Measurements from ENCODE around the gene EYA2.

The EYA2 gene

DNA sequence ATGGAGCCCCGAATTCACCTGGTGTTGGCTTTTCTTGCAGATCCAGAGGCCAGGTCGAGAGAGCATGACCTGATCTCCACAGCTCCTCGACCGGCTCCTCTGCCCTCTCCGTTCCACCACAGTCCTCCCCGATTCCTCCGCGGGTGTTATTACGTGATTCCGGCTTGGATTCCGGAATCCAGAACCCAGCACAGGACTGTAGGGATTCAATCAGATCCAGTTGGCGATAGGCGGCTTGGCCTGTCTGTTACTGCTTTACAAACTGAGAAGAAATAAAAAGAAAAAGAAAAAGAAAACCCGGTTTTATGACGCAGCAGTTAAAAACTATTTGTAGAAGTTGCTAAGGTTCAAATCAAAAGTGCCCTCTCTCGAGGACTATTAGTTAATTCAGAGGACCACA, 222.7 kb downstream of the EYA2 start (continued):
- no peak for TF ChIP-seq CREB5 (CRISPR knock-in tag; IDR thresholded peaks at IDR 0.05; ENCODE audit: low read depth)
- TF ChIP-seq ZNF8 (CRISPR knock-in tag; IDR thresholded peaks at IDR 0.05), result no peak
- TF ChIP-seq, protein P1, sequence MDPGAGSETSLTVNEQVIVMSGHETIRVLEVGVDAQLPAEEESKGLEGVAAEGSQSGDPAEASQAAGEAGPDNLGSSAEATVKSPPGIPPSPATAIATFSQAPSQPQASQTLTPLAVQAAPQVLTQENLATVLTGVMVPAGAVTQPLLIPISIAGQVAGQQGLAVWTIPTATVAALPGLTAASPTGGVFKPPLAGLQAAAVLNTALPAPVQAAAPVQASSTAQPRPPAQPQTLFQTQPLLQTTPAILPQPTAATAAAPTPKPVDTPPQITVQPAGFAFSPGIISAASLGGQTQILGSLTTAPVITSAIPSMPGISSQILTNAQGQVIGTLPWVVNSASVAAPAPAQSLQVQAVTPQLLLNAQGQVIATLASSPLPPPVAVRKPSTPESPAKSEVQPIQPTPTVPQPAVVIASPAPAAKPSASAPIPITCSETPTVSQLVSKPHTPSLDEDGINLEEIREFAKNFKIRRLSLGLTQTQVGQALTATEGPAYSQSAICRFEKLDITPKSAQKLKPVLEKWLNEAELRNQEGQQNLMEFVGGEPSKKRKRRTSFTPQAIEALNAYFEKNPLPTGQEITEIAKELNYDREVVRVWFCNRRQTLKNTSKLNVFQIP (CRISPR knock-in tag; IDR thresholded peaks at IDR 0.05; ENCODE audit: borderline replicate concordance, low read depth), result no peak

DNA sequence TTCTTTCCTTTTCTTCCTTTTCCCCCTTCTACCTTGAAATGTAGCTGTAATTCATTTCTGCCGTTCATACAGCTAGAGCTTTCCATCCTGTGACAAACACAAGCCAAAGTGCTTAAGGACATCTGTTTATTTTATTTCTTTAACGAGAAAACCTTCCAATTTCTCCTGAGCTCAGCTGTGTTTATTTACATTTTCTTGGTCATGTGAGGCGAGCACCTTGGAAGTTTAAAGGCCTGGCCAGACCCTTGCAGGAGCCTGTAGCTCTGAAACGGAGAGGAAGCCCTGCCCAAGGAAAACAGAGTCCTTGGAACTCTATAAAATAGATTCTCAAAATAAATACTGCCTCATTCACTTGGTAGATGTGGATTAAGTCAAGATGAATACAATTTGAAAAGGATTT, 223.1 kb downstream of the EYA2 start:
- TF ChIP-seq CREB5 (CRISPR knock-in tag; IDR thresholded peaks at IDR 0.05; ENCODE audit: low read depth) (no peak), TOX (CRISPR knock-in tag; IDR thresholded peaks at IDR 0.05; ENCODE audit: borderline replicate concordance) (no peak), ZNF565 (CRISPR knock-in tag; conservative IDR thresholded peaks at IDR 0.05; ENCODE audit: low read depth) (no peak), CSDC2 (CRISPR knock-in tag; IDR thresholded peaks at IDR 0.05) (no peak), ZNF8 (CRISPR knock-in tag; IDR thresholded peaks at IDR 0.05) (no peak), ARNTL (CRISPR knock-in tag; IDR thresholded peaks at IDR 0.05; ENCODE audit: borderline replicate concordance, low read depth) (no peak), OSR1 (CRISPR knock-in tag; IDR thresholded peaks at IDR 0.05) (no peak), ESRRG (CRISPR knock-in tag; IDR thresholded peaks at IDR 0.05) (no peak), ZFP3 (CRISPR knock-in tag; IDR thresholded peaks at IDR 0.05) (no peak), BACH2 (CRISPR knock-in tag; IDR thresholded peaks at IDR 0.05; ENCODE audit: borderline replicate concordance) (no peak), ZNF70 (CRISPR knock-in tag; IDR thresholded peaks at IDR 0.05) (no peak), TSHZ2 (CRISPR knock-in tag; IDR thresholded peaks at IDR 0.05) (no peak), TCF4 (CRISPR knock-in tag; IDR thresholded peaks at IDR 0.05; ENCODE audit: borderline replicate concordance) (no peak), RARB (CRISPR knock-in tag; IDR thresholded peaks at IDR 0.05) (no peak)
- TF ChIP-seq, protein P2, sequence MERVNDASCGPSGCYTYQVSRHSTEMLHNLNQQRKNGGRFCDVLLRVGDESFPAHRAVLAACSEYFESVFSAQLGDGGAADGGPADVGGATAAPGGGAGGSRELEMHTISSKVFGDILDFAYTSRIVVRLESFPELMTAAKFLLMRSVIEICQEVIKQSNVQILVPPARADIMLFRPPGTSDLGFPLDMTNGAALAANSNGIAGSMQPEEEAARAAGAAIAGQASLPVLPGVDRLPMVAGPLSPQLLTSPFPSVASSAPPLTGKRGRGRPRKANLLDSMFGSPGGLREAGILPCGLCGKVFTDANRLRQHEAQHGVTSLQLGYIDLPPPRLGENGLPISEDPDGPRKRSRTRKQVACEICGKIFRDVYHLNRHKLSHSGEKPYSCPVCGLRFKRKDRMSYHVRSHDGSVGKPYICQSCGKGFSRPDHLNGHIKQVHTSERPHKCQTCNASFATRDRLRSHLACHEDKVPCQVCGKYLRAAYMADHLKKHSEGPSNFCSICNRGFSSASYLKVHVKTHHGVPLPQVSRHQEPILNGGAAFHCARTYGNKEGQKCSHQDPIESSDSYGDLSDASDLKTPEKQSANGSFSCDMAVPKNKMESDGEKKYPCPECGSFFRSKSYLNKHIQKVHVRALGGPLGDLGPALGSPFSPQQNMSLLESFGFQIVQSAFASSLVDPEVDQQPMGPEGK (CRISPR knock-in tag; IDR thresholded peaks at IDR 0.05; ENCODE audit: borderline replicate concordance), result no peak
- TF ChIP-seq, protein P3, sequence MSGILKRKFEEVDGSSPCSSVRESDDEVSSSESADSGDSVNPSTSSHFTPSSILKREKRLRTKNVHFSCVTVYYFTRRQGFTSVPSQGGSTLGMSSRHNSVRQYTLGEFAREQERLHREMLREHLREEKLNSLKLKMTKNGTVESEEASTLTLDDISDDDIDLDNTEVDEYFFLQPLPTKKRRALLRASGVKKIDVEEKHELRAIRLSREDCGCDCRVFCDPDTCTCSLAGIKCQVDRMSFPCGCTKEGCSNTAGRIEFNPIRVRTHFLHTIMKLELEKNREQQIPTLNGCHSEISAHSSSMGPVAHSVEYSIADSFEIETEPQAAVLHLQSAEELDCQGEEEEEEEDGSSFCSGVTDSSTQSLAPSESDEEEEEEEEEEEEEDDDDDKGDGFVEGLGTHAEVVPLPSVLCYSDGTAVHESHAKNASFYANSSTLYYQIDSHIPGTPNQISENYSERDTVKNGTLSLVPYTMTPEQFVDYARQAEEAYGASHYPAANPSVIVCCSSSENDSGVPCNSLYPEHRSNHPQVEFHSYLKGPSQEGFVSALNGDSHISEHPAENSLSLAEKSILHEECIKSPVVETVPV (CRISPR knock-in tag; IDR thresholded peaks at IDR 0.05), result no peak
- no peak for ATAC-seq

DNA sequence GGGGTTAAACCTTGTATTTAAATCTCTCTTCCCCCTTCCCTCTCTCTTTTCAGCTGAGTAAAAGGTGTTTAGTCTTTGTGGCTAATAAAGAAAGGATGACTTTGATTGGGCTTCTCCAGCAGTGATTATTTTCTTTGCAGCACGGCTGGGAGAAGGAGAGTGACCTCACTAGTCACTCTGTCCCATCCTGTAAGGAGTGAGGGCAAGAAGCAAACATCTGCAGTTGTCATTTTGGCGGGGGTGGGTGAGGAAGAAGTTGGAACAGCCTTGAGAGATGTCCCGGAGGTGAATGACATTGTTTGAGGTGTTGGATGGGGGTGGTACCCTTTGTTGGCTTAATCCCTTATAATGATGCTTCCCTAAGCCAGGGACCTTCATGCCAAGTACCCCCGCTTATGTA, 223.6 kb downstream of the EYA2 start:
- ATAC-seq, result no peak
- TF ChIP-seq, protein P3 (CRISPR knock-in tag; IDR thresholded peaks at IDR 0.05), result no peak
- TF ChIP-seq, protein P1 (CRISPR knock-in tag; IDR thresholded peaks at IDR 0.05; ENCODE audit: borderline replicate concordance, low read depth), result no peak
- no peak for TF ChIP-seq ZNF565 (CRISPR knock-in tag; conservative IDR thresholded peaks at IDR 0.05; ENCODE audit: low read depth)
- no peak for TF ChIP-seq ZNF8 (CRISPR knock-in tag; IDR thresholded peaks at IDR 0.05)
- TF ChIP-seq, protein P2 (CRISPR knock-in tag; IDR thresholded peaks at IDR 0.05; ENCODE audit: borderline replicate concordance), result no peak
- TF ChIP-seq BACH2 (CRISPR knock-in tag; IDR thresholded peaks at IDR 0.05; ENCODE audit: borderline replicate concordance), result no peak
- no peak for TF ChIP-seq SNAI2 (CRISPR knock-in tag; IDR thresholded peaks at IDR 0.05)
- TF ChIP-seq PPARA (CRISPR knock-in tag; IDR thresholded peaks at IDR 0.05; ENCODE audit: borderline replicate concordance), result no peak
- no peak for TF ChIP-seq ZFP30 (CRISPR knock-in tag; IDR thresholded peaks at IDR 0.05)
- TF ChIP-seq CSDC2 (CRISPR knock-in tag; IDR thresholded peaks at IDR 0.05), result no peak
- no peak for TF ChIP-seq ARNTL (CRISPR knock-in tag; IDR thresholded peaks at IDR 0.05; ENCODE audit: borderline replicate concordance, low read depth)
- no peak for TF ChIP-seq GLIS3 (CRISPR knock-in tag; IDR thresholded peaks at IDR 0.05)
- TF ChIP-seq ESRRG (CRISPR knock-in tag; IDR thresholded peaks at IDR 0.05), result no peak

Measured in SK-N-SH treated with all-trans-retinoic acid at 6 μM for 48 hours (cell line).